Neural progenitor cell (in vitro differentiated cells): Measurements from ENCODE around the gene CHD9NB. TPM values are rescaled to one million over a fixed set of nuclear protein-coding genes. Genes with fewer than 3 reads are reported as not detected.
A peak's percentile ranks its signal among the peaks of the same experiment; 100 is the strongest.

Source experiments
- DNase-seq: peaks from one replicate; pipeline ENCODE4 v3.0.0-alpha.2; 2016; ENCODE audit warnings: low spot score
- H2AFZ ChIP-seq: fragments of 200-600 bp; sonication (generic); replicated peaks from 2 replicates; pipeline ENCODE4 v1.6.1; 2016; ENCODE audit warnings: antibody characterized with exemption
- H3F3A ChIP-seq: fragments of 200-600 bp; sonication (generic); 2 replicates; pipeline ENCODE4 v1.6.1; 2016; ENCODE audit warnings: antibody characterized with exemption, low read depth
- H3K27ac ChIP-seq: fragments of 200-600 bp; sonication (generic); 2 replicates; pipeline ENCODE4 v1.5.1; 2016; ENCODE audit warnings: mild to moderate bottlenecking
- H3K27me3 ChIP-seq: fragments of 200-600 bp; sonication (generic); 2 replicates; pipeline ENCODE4 v1.6.1; 2016; ENCODE audit warnings: mild to moderate bottlenecking, moderate library complexity
- H3K36me3 ChIP-seq: fragments of 200-600 bp; sonication (generic); 2 replicates; pipeline ENCODE4 v1.5.1; 2016
- H3K4me1 ChIP-seq: fragments of 200-600 bp; sonication (generic); 2 replicates; pipeline ENCODE4 v1.6.1; 2016; ENCODE audit warnings: mixed run types
- H3K4me2 ChIP-seq: fragments of 200-600 bp; sonication (generic); 2 replicates; pipeline ENCODE4 v1.6.1; 2016
- H3K4me3 ChIP-seq: fragments of 200-600 bp; sonication (generic); 2 replicates; pipeline ENCODE4 v1.5.1; 2016
- H3K79me2 ChIP-seq: fragments of 200-600 bp; sonication (generic); 2 replicates; pipeline ENCODE4 v1.6.1; 2016; ENCODE audit warnings: low read depth
- H3K9ac ChIP-seq: fragments of 200-600 bp; sonication (generic); 2 replicates; pipeline ENCODE4 v1.6.1; 2016
- H3K9me3 ChIP-seq: fragments of 200-600 bp; sonication (generic); 2 replicates; pipeline ENCODE4 v1.5.1; 2016; ENCODE audit warnings: low read depth
- H4K20me1 ChIP-seq: fragments of 200-600 bp; sonication (generic); 2 replicates; pipeline ENCODE4 v1.6.1; 2016; ENCODE audit warnings: low read depth
- H3K27ac Mint-ChIP-seq: 3 replicates; pipeline ENCODE4 v1.8.0; 2021; ENCODE audit warnings: mixed read lengths
- H3K27me3 Mint-ChIP-seq: 2 replicates; pipeline ENCODE4 v1.8.0; 2022; ENCODE audit warnings: low read depth, mild to moderate bottlenecking, inconsistent platforms, moderate library complexity, mixed read lengths; ENCODE audit not compliant: insufficient read depth
- H3K36me3 Mint-ChIP-seq: 3 replicates; pipeline ENCODE4 v1.8.0; 2021; ENCODE audit warnings: mixed read lengths
- H3K4me1 Mint-ChIP-seq: 3 replicates; pipeline ENCODE4 v1.8.0; 2021; ENCODE audit warnings: mixed read lengths
- H3K4me3 Mint-ChIP-seq: 3 replicates; pipeline ENCODE4 v1.8.0; 2021; ENCODE audit warnings: mild to moderate bottlenecking, moderate library complexity, mixed read lengths
- H3K9me3 Mint-ChIP-seq: 3 replicates; pipeline ENCODE4 v1.8.0; 2020; ENCODE audit warnings: mixed read lengths
- CTCF ChIP-seq: fragments of 200-600 bp; sonication (generic); IDR thresholded peaks from 2 replicates; pipeline ENCODE4 v1.5.1; 2017; ENCODE audit warnings: antibody characterized with exemption, mild to moderate bottlenecking
- EZH2 ChIP-seq: fragments of 200-600 bp; sonication (generic); IDR thresholded peaks from 2 replicates; pipeline ENCODE4 v1.6.1; 2017; ENCODE audit warnings: antibody characterized with exemption, mild to moderate bottlenecking, moderate library complexity
- EZH2phosphoT487 ChIP-seq: fragments of 200-600 bp; sonication (generic); IDR thresholded peaks from 2 replicates; pipeline ENCODE4 v1.6.1; 2017; ENCODE audit warnings: antibody characterized with exemption
- total RNA-seq: library from RNA; depleted of rRNA; stranded (reverse); fragments of >200 nt; gene quantifications from 2 replicates; pipeline ENCODE4 v1.2.3, GENCODE V29; 2015; ENCODE audit warnings: low replicate concordance

CHD9NB gene
- total RNA-seq, 1 donor from 2014 or later: 4.1 TPM

GRCh38 chr16:53018834-53019416, 33.8 kb downstream of the CHD9NB start:
- H3K36me3 ChIP-seq: no peaks in the 10 kb centered on the region
- DNase-seq: no peak
- H3F3A ChIP-seq: no peaks in the 10 kb centered on the region
- no peak overlapping the region for H3K9ac ChIP-seq
- Mint-ChIP-seq H3K27me3 (no peaks in the 10 kb centered on the region), H3K36me3 (no peaks in the 10 kb centered on the region), H3K4me1 (peaks cover 2% of the 10 kb centered on the region), H3K27ac (no peak overlapping the region), H3K9me3 (no peaks in the 10 kb centered on the region), H3K4me3 (no peak overlapping the region)
- no peaks in the 10 kb centered on the region for H3K79me2 ChIP-seq
- H3K4me2 ChIP-seq: no peak overlapping the region
- no peaks in the 10 kb centered on the region for H3K4me1 ChIP-seq
- TF ChIP-seq CTCF: no peak
- TF ChIP-seq EZH2: no peak
- TF ChIP-seq EZH2phosphoT487: no peak
- H3K4me3 ChIP-seq: no peak overlapping the region
- no peak overlapping the region for H3K27ac ChIP-seq
- no peaks in the 10 kb centered on the region for H3K27me3 ChIP-seq
- no peaks in the 10 kb centered on the region for H3K9me3 ChIP-seq
- no peaks in the 10 kb centered on the region for H4K20me1 ChIP-seq
- H2AFZ ChIP-seq: no peak overlapping the region

GRCh38 chr16:53014287-53014686, 38.4 kb downstream of the CHD9NB start:
- H3K9ac ChIP-seq: no peak overlapping the region
- H3K9me3 Mint-ChIP-seq: no peaks in the 10 kb centered on the region
- H3K36me3 ChIP-seq: no peaks in the 10 kb centered on the region
- TF ChIP-seq EZH2phosphoT487 (no peak), CTCF (no peak), EZH2 (no peak)
- H3K27me3 ChIP-seq: no peaks in the 10 kb centered on the region
- H3K27ac ChIP-seq: no peak overlapping the region
- peak overlapping the region; percentile 71 for H2AFZ ChIP-seq
- no peak for DNase-seq
- H4K20me1 ChIP-seq: no peaks in the 10 kb centered on the region
- peaks cover 2% of the 10 kb centered on the region for H3K27me3 Mint-ChIP-seq
- H3F3A ChIP-seq: no peaks in the 10 kb centered on the region
- no peaks in the 10 kb centered on the region for H3K9me3 ChIP-seq
- H3K4me2 ChIP-seq: no peak overlapping the region
- no peaks in the 10 kb centered on the region for H3K79me2 ChIP-seq
- H3K27ac Mint-ChIP-seq: peak overlapping the region; percentile 2
- no peaks in the 10 kb centered on the region for H3K36me3 Mint-ChIP-seq
- H3K4me1 Mint-ChIP-seq: no peaks in the 10 kb centered on the region
- no peak overlapping the region for H3K4me3 Mint-ChIP-seq
- no peaks in the 10 kb centered on the region for H3K4me1 ChIP-seq
- H3K4me3 ChIP-seq: no peak overlapping the region

GRCh38 chr16:53007095-53007494, 45.6 kb downstream of the CHD9NB start:
- H3K79me2 ChIP-seq: no peaks in the 10 kb centered on the region
- H3K4me2 ChIP-seq: no peak overlapping the region
- no peaks in the 10 kb centered on the region for H3K4me1 ChIP-seq
- Mint-ChIP-seq H3K27me3 (peaks cover 5% of the 10 kb centered on the region), H3K36me3 (no peaks in the 10 kb centered on the region), H3K9me3 (no peaks in the 10 kb centered on the region), H3K4me1 (no peaks in the 10 kb centered on the region), H3K27ac (no peak overlapping the region), H3K4me3 (no peak overlapping the region)
- H3K9ac ChIP-seq: no peak overlapping the region
- no peaks in the 10 kb centered on the region for H3K9me3 ChIP-seq
- no peaks in the 10 kb centered on the region for H3F3A ChIP-seq
- TF ChIP-seq EZH2 (no peak), CTCF (peak; percentile 32)
- H3K4me3 ChIP-seq: no peak overlapping the region
- DNase-seq: peak; percentile 23
- no peaks in the 10 kb centered on the region for H3K27me3 ChIP-seq
- H4K20me1 ChIP-seq: no peaks in the 10 kb centered on the region
- no peak overlapping the region for H2AFZ ChIP-seq
- H3K27ac ChIP-seq: no peak overlapping the region
- no peaks in the 10 kb centered on the region for H3K36me3 ChIP-seq
